ENCODE measurements around the gene SSUH2.

- TF ChIP-seq CTCF (conservative IDR thresholded peaks at IDR 0.05; ENCODE audit: low read depth, low read length) (no peak), BHLHE40 (IDR thresholded peaks at IDR 0.05; ENCODE audit: low read depth, low read length) (no peak), NFE2L2 (IDR thresholded peaks at IDR 0.05; ENCODE audit: low read depth, low read length) (no peak)
These were observed 45.5 kb downstream of the SSUH2 start for GRCh38 chr3:8599146-8599545.
